WTC11 (cell line): Measurements from ENCODE around the gene TTC6.

Source experiments
- GRHL2 ChIP-seq: fragments of 250-450 bp; sonication (Bioruptor Pico); IDR thresholded peaks from 2 replicates; pipeline ENCODE4 v1.8.0; 2022; ENCODE audit warnings: mild to moderate bottlenecking, moderate library complexity; ENCODE audit not compliant: insufficient replicate concordance, severe bottlenecking
- NFYB ChIP-seq: sonication (generic); formaldehyde crosslinking; conservative IDR thresholded peaks from 2 replicates; pipeline ENCODE4 v1.8.0; 2022; ENCODE audit warnings: low read depth, missing genetic modification reagents
- TCF7 ChIP-seq: sonication (generic); formaldehyde crosslinking; IDR thresholded peaks from 2 replicates; pipeline ENCODE4 v1.8.0; 2022; ENCODE audit warnings: mild to moderate bottlenecking, low read depth, missing genetic modification reagents, moderate library complexity
- TP53 ChIP-seq: sonication (generic); formaldehyde crosslinking; IDR thresholded peaks from 2 replicates; pipeline ENCODE4 v1.8.1; 2023; ENCODE audit warnings: mild to moderate bottlenecking, missing genetic modification reagents
- ZNF219 ChIP-seq: sonication (generic); formaldehyde crosslinking; IDR thresholded peaks from 2 replicates; pipeline ENCODE4 v1.8.0; 2023; ENCODE audit warnings: missing genetic modification reagents, mild to moderate bottlenecking, borderline replicate concordance
- ZNF416 ChIP-seq: fragments of 250-450 bp; sonication (Bioruptor Pico); IDR thresholded peaks from 2 replicates; pipeline ENCODE4 v1.9.0; 2021; ENCODE audit warnings: mild to moderate bottlenecking, inconsistent platforms
- TF ChIP-seq, protein P1 (sequence below): sonication (generic); formaldehyde crosslinking; IDR thresholded peaks from 2 replicates; pipeline ENCODE4 v1.8.1; 2023; ENCODE audit warnings: mild to moderate bottlenecking, missing genetic modification reagents, moderate library complexity
- TF ChIP-seq, protein P2 (sequence below): sonication (generic); formaldehyde crosslinking; IDR thresholded peaks from 2 replicates; pipeline ENCODE4 v1.8.1; 2023; ENCODE audit warnings: mild to moderate bottlenecking, missing genetic modification reagents
- TF ChIP-seq, protein P3 (sequence below): fragments of 250-450 bp; sonication (Bioruptor Pico); IDR thresholded peaks from 2 replicates; pipeline ENCODE4 v1.9.0; 2021; ENCODE audit warnings: mild to moderate bottlenecking
- TF ChIP-seq, protein P4 (sequence below): fragments of 200-600 bp; IDR thresholded peaks from 2 replicates; pipeline ENCODE4 v1.8.0; 2022; ENCODE audit warnings: antibody characterized with exemption
- TF ChIP-seq, protein P5 (sequence below): sonication (generic); formaldehyde crosslinking; IDR thresholded peaks from 2 replicates; pipeline ENCODE4 v1.8.0; 2022; ENCODE audit warnings: missing genetic modification reagents

DNA sequence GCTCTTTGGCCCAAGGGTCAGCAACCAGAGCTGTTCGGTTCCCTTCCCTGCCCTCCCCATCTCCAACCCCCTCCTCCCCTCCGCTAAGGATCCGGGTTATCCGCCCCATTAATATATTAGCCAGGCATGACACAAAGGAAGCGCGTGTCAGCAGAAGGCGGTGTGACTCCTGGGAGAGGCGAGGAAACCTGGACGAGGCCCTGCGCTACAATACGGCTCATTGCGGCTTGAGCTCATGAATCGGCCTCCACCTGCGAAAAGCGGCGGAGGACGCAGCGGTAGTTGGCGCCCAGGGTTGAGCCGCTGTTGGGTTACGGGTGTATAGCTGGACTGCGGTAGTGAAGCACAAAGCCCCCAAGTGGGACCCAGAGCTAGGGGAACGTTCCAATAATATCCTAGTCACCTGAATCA is 10.3 kb upstream of the TTC6 start:
- TF ChIP-seq, protein P1, sequence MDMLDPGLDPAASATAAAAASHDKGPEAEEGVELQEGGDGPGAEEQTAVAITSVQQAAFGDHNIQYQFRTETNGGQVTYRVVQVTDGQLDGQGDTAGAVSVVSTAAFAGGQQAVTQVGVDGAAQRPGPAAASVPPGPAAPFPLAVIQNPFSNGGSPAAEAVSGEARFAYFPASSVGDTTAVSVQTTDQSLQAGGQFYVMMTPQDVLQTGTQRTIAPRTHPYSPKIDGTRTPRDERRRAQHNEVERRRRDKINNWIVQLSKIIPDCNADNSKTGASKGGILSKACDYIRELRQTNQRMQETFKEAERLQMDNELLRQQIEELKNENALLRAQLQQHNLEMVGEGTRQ (CRISPR knock-in tag): no peak
- TF ChIP-seq GRHL2 (CRISPR knock-in tag) (no peak), TCF7 (no peak), TP53 (CRISPR knock-in tag) (no peak), ZNF219 (CRISPR knock-in tag) (no peak), ZNF416 (CRISPR knock-in tag) (no peak), NFYB (CRISPR knock-in tag) (no peak)
- TF ChIP-seq, protein P2, sequence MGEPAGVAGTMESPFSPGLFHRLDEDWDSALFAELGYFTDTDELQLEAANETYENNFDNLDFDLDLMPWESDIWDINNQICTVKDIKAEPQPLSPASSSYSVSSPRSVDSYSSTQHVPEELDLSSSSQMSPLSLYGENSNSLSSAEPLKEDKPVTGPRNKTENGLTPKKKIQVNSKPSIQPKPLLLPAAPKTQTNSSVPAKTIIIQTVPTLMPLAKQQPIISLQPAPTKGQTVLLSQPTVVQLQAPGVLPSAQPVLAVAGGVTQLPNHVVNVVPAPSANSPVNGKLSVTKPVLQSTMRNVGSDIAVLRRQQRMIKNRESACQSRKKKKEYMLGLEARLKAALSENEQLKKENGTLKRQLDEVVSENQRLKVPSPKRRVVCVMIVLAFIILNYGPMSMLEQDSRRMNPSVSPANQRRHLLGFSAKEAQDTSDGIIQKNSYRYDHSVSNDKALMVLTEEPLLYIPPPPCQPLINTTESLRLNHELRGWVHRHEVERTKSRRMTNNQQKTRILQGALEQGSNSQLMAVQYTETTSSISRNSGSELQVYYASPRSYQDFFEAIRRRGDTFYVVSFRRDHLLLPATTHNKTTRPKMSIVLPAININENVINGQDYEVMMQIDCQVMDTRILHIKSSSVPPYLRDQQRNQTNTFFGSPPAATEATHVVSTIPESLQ (CRISPR knock-in tag): no peak
- TF ChIP-seq, protein P3, sequence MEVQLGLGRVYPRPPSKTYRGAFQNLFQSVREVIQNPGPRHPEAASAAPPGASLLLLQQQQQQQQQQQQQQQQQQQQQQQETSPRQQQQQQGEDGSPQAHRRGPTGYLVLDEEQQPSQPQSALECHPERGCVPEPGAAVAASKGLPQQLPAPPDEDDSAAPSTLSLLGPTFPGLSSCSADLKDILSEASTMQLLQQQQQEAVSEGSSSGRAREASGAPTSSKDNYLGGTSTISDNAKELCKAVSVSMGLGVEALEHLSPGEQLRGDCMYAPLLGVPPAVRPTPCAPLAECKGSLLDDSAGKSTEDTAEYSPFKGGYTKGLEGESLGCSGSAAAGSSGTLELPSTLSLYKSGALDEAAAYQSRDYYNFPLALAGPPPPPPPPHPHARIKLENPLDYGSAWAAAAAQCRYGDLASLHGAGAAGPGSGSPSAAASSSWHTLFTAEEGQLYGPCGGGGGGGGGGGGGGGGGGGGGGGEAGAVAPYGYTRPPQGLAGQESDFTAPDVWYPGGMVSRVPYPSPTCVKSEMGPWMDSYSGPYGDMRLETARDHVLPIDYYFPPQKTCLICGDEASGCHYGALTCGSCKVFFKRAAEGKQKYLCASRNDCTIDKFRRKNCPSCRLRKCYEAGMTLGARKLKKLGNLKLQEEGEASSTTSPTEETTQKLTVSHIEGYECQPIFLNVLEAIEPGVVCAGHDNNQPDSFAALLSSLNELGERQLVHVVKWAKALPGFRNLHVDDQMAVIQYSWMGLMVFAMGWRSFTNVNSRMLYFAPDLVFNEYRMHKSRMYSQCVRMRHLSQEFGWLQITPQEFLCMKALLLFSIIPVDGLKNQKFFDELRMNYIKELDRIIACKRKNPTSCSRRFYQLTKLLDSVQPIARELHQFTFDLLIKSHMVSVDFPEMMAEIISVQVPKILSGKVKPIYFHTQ (CRISPR knock-in tag): no peak
- TF ChIP-seq, protein P4, sequence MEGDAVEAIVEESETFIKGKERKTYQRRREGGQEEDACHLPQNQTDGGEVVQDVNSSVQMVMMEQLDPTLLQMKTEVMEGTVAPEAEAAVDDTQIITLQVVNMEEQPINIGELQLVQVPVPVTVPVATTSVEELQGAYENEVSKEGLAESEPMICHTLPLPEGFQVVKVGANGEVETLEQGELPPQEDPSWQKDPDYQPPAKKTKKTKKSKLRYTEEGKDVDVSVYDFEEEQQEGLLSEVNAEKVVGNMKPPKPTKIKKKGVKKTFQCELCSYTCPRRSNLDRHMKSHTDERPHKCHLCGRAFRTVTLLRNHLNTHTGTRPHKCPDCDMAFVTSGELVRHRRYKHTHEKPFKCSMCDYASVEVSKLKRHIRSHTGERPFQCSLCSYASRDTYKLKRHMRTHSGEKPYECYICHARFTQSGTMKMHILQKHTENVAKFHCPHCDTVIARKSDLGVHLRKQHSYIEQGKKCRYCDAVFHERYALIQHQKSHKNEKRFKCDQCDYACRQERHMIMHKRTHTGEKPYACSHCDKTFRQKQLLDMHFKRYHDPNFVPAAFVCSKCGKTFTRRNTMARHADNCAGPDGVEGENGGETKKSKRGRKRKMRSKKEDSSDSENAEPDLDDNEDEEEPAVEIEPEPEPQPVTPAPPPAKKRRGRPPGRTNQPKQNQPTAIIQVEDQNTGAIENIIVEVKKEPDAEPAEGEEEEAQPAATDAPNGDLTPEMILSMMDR: no peak
- TF ChIP-seq, protein P5, sequence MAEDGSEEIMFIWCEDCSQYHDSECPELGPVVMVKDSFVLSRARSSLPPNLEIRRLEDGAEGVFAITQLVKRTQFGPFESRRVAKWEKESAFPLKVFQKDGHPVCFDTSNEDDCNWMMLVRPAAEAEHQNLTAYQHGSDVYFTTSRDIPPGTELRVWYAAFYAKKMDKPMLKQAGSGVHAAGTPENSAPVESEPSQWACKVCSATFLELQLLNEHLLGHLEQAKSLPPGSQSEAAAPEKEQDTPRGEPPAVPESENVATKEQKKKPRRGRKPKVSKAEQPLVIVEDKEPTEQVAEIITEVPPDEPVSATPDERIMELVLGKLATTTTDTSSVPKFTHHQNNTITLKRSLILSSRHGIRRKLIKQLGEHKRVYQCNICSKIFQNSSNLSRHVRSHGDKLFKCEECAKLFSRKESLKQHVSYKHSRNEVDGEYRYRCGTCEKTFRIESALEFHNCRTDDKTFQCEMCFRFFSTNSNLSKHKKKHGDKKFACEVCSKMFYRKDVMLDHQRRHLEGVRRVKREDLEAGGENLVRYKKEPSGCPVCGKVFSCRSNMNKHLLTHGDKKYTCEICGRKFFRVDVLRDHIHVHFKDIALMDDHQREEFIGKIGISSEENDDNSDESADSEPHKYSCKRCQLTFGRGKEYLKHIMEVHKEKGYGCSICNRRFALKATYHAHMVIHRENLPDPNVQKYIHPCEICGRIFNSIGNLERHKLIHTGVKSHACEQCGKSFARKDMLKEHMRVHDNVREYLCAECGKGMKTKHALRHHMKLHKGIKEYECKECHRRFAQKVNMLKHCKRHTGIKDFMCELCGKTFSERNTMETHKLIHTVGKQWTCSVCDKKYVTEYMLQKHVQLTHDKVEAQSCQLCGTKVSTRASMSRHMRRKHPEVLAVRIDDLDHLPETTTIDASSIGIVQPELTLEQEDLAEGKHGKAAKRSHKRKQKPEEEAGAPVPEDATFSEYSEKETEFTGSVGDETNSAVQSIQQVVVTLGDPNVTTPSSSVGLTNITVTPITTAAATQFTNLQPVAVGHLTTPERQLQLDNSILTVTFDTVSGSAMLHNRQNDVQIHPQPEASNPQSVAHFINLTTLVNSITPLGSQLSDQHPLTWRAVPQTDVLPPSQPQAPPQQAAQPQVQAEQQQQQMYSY (CRISPR knock-in tag): no peak
